GM21576 (cell line): ENCODE measurements around the gene GAGE12J.
"Not testable (repeated sequence)": the region's sequence is repeated elsewhere in the genome, so short reads cannot be mapped to it uniquely, and the experiment has no call there.

Experiments
- ATAC-seq: cut with Tn5 transposase; IDR thresholded peaks from one replicate; pipeline ENCODE4 v1.9.1; 2021; ENCODE audit warnings: mild to moderate bottlenecking, moderate library complexity; ENCODE audit not compliant: unreplicated experiment

The GAGE12J gene

DNA sequence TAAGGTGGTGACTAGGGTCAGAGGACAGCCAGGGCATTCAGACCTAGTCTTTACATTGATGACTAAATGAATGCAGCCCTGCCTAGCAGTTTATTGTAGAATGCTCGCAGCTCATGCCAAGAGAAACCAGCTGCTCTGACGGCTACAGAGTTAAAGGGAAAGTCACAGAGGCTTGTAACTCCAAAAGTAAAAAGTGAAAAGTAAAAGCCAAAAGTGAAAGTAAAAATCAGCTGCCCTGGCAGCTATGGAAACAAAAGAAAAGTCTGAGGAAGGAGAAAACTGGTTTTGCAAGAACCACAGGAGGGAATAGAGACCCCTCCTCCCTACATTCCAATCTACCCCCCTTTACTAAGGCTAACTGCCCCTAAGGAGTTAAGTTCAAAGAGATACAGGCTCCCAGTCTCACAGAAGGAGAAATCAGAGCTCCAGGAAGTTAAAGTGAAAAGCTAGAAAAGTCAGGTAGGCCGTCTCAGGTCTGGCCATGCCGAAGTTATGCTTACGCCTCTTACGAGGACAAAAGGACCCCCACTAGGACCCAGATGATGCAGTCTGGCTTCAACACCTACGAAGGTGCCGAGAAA, 12.3 kb upstream of the GAGE12J start:
- no peak for ATAC-seq

DNA sequence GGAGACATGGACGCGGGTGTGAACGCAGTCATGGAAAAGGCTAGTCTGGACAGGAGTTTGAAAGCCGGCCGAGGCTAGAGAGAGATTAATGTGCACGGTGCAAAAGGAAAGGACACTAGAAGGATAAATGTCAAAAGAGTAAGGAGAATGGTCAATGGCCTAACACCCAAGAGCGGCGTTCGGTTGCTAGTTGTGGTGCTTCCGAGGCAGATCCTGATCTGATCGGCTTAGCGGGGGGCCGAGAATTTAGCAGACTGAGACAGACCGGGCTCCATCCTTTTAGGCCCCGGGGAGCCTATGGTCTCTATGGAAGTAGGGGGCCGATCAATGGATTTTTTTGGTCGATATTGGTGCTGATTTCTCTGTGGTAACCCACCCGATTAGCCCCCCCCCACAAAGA, 11.5 kb upstream of the GAGE12J start:
- ATAC-seq: no peak

DNA sequence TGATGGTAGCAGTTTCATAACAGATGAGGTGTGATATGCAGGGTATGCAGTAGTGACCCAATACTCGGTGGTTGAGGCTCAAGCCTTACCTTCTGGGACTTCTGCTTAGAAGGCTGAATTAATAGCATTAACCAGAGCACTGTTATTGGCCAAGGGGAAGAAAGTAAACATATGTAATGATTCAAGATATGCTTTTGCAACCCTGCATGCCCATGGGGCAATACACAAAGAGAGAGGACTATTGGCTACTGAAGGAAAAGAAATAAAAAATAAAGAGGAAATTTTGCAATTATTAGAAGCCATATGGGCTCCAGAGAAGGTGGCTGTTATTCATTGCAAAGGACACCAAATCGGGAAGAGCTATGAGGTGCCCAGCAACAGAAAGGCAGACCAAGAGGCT, 9.7 kb upstream of the GAGE12J start:
- ATAC-seq: no peak

DNA sequence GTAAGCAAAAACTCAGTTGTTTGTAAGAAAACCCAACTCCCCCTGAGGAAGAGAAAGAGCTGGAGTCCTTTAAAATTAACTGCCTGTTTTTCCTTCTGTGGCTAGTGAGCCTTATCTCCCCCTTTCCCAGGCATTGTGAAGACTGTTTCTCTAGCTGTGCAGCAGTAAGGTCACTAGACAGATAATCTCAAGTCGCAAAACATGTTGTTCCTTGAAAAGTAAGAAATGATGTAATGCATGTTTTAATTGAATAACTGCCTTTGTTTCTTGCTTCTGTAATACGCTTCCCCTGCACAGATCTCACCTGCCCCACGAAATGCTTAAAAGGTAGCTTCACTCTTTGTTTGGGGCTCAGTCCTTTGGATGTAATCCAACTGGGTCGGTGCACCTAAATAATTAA, 5.8 kb upstream of the GAGE12J start:
- no peak for ATAC-seq

DNA sequence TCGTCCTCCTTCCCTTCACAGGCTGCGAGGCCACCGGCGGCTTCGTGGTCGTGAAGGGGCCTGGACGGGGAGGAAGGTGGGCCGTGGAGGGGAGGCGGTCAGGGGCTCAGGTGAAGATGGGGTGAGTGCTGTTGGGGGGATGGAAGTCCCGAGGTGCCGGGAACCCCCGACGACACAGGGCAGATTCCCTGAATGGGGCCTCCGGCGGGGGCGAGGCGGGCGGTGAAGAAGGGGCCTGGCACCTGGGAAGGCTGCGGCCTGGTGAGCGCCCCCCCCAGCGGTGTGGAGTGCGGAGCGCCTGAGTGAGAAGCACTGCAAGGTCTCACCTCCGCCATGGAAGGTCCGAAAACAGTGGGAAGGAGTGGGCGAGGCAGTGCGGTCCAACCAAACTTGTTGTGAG, 429 bp downstream of the GAGE12J start:
- not testable (repeated sequence) for ATAC-seq

DNA sequence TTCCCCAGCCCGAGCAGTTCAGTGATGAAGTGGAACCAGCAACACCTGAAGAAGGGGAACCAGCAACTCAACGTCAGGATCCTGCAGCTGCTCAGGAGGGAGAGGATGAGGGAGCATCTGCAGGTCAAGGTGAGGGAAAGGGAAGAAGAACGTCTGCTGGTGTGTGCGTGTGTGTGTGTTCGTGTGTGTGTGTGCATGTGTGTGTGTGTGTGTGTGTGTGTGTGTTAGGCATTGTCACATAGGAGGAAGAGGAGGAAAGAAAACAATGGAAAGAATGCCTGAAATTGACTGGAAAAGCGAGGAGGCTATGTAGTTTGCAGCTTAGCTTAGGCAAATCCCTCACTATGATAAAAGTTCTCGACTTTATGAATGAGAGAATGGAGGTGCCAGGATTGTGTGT, 1.9 kb downstream of the GAGE12J start:
- ATAC-seq: not testable (repeated sequence)

DNA sequence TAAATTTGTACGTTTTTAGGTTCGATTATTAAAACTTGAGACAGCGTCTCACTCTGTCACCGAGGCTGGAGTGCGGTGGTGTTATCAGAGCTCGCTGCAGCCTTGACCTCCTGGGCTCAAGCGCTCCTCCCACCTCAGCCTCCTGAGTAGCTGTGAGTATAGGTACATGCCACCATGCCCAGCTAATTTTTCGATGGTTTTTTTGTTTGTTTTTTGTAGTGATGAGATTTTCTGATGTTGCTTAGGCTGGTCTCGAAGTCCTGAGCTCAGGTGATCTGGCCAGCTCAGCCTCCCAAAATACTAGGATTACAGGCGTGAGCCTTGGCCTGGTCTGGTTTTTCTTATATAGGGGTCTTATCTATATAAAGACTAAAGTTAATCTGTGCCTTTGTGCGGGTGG, 8.6 kb downstream of the GAGE12J start:
- ATAC-seq: not testable (repeated sequence)

DNA sequence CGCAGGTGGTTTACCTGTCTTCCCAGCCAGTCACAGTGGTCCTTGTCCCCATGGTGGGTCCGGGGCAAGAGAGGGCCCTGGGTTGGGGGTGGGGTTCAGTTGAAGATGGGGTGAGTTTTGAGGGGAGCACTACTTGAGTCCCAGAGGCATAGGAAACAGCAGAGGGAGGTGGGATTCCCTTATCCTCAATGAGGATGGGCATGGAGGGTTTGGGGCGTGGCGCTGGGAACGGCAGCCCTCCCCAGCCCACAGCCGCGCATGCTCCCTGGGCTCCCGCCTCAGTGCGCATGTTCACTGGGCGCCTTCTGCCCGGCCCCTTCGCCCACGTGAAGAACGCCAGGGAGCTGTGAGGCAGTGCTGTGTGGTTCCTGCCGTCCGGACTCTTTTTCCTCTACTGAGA, 9.4 kb downstream of the GAGE12J start, which contains the start of gene GAGE13:
Gene GAGE13 (plus strand): TSS at position 301 of the 400 bp plus-strand sequence. CDS start 1,156 bp downstream, outside the sequence.
- not testable (repeated sequence) for ATAC-seq

DNA sequence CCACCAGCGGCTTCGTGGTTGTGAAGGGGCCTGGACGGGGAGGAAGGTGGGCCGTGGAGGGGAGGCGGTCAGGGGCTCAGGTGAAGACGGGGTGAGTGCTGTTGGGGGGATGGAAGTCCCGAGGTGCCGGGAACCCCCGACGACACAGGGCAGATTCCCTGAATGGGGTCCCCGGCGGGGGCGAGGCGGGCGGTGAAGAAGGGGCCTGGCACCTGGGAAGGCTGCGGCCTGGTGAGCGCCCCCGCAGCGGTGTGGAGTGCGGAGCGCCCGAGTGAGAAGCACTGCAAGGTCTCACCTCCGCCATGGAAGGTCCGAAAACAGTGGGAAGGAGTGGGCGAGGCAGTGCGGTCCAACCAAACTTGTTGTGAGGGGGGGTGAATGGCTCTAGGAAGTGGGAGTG, 10.0 kb downstream of the GAGE12J start:
- ATAC-seq: not testable (repeated sequence)

DNA sequence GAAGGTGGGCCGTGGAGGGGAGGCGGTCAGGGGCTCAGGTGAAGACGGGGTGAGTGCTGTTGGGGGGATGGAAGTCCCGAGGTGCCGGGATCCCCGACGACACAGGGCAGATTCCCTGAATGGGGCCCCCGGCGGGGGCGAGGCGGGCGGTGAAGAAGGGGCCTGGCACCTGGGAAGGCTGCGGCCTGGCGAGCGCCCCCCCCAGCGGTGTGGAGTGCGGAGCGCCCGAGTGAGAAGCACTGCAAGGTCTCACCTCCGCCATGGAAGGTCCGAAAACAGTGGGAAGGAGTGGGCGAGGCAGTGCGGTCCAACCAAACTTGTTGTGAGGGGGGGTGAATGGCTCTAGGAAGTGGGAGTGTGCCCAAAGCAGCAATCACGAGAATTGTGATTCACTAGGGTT, 19.6 kb downstream of the GAGE12J start:
- ATAC-seq: not testable (repeated sequence)

DNA sequence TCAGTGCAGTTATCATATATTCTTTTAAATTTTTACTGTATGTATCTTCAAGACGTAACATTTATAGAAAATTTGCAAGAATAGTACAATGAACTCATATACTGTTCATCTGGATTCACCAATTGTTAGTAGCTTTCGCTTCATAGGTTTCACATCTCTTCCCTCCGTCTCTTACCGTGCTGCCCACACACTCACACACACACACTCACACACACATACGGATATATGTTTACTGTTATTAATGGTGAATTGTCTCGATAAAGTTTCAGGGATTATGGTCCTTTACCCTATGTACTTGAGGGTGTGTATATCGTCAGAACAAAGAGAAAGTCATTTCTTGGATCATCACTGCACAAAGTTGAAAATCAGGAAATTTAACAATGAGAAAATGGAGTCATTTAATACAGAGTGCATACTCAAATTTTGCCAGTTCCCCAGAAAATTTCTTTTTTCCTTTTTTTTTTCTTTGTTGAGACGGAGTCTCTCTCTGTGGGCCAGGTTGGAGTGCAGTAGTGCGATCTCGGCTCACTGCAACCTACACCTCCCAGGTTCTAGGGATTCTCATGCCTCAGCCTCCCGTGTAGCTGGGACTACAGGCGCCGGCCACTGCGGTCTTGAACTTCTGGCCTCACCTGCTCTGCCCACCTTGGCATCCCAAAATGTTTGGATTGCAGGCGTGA, 22.8 kb downstream of the GAGE12J start:
- ATAC-seq: not testable (repeated sequence)

DNA sequence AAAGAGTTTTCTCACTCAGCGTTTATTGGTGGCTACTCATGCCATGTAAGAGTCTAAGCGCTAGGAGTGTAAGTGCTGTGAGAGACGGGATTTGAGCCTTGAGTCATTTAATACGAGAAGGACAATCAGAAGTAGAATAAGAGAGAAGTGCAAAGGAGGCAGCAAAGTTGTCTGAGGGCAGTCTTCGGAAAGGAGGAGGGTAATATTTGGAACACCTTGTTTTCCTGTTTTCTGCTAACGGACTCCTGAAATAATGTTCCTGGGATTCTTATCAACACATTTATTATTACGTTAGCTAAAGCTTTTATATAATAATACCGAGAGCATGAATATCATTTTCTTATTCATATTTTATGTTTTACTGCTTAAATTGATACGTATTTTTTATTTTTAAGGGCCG, 23.6 kb downstream of the GAGE12J start:
- ATAC-seq: not testable (repeated sequence)

DNA sequence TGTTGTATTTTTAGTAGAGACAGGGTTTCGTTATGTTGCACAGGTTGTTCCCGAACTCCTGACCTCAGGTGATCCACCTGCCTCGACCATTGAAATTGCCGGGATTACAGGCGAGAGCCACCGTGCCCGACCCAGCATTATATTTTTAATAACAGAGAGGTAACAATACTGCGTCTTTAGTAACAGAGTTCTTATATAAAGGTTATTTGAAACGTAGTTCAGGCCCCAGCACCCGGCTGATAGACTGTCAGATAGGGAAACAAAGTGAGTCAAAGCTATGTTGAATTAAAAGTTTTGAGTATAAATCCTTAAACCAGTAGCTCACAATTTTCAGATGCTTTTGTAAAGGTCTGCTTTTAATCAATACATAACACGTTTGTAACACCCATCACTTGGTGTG, 24.3 kb downstream of the GAGE12J start:
- ATAC-seq: not testable (repeated sequence)
